ENCODE measurements around the gene UBQLN4. TPM values are rescaled to one million over a fixed set of nuclear protein-coding genes. Genes with fewer than 3 reads are reported as not detected.
A peak's percentile ranks its signal among the peaks of the same experiment; 100 is the strongest.

Gene UBQLN4
- total RNA-seq, 4 donors from 2014 or later = 19.8 to 31.0 (median 26.9) TPM

DNA sequence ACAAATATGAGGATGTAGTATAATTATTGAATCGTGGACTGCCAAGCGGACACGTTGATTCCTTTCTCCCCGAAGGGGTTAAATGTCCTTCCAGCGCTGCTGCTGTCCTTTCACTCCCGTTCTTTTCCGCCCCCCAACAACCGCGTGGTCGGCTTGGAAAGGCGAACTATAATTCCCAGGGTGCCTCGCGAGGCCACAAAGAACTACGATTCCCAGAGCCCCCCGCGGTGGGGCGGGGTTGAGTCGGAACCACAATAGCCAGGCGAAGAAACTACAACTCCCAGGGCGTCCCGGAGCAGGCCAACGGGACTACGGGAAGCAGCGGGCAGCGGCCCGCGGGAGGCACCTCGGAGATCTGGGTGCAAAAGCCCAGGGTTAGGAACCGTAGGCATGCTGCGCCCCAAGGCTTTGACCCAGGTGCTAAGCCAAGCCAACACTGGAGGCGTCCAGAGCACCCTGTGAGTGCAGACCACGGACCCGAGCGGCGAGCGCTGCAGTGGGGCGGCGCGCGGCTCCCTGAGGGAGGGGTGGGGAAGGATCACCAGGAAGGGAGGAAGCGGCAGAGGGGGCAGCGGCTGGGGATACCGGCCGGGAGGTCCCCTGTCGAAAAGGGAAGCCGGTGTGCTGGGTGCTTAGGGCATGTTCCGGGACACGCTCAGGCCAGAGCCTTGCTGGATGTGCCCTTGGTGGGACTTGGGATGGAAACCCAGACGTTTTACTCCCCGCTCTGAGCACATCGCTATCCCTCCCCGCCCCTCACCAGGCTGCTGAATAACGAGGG is 1.1 kb upstream of the UBQLN4 start, which contains the start of gene LAMTOR2:
Gene LAMTOR2, plus strand, starts transcription at position 283 of the 781 bp plus-strand sequence. Its CDS starts 108 bp downstream, at position 391.
- H3K4me3 ChIP-seq (ENCODE audit: low read depth, poor library complexity, severe bottlenecking) = peak within 1 kb of the TSS; percentile 79
- 1% methylated on average over 34 to 48 of the region's 53 CpGs for WGBS, 2 donors
- TF ChIP-seq, protein P1, sequence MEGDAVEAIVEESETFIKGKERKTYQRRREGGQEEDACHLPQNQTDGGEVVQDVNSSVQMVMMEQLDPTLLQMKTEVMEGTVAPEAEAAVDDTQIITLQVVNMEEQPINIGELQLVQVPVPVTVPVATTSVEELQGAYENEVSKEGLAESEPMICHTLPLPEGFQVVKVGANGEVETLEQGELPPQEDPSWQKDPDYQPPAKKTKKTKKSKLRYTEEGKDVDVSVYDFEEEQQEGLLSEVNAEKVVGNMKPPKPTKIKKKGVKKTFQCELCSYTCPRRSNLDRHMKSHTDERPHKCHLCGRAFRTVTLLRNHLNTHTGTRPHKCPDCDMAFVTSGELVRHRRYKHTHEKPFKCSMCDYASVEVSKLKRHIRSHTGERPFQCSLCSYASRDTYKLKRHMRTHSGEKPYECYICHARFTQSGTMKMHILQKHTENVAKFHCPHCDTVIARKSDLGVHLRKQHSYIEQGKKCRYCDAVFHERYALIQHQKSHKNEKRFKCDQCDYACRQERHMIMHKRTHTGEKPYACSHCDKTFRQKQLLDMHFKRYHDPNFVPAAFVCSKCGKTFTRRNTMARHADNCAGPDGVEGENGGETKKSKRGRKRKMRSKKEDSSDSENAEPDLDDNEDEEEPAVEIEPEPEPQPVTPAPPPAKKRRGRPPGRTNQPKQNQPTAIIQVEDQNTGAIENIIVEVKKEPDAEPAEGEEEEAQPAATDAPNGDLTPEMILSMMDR (IDR thresholded peaks at IDR 0.05) = no peak
- no peak for TF ChIP-seq POLR2A (IDR thresholded peaks at IDR 0.05)
- intact Hi-C loops (cut with DNase I; ENCODE audit: low total_unique reads) = no loop called here
- DNase-seq (ENCODE audit: low spot score in 2 of 2) = peak; percentile 98 to 100

DNA sequence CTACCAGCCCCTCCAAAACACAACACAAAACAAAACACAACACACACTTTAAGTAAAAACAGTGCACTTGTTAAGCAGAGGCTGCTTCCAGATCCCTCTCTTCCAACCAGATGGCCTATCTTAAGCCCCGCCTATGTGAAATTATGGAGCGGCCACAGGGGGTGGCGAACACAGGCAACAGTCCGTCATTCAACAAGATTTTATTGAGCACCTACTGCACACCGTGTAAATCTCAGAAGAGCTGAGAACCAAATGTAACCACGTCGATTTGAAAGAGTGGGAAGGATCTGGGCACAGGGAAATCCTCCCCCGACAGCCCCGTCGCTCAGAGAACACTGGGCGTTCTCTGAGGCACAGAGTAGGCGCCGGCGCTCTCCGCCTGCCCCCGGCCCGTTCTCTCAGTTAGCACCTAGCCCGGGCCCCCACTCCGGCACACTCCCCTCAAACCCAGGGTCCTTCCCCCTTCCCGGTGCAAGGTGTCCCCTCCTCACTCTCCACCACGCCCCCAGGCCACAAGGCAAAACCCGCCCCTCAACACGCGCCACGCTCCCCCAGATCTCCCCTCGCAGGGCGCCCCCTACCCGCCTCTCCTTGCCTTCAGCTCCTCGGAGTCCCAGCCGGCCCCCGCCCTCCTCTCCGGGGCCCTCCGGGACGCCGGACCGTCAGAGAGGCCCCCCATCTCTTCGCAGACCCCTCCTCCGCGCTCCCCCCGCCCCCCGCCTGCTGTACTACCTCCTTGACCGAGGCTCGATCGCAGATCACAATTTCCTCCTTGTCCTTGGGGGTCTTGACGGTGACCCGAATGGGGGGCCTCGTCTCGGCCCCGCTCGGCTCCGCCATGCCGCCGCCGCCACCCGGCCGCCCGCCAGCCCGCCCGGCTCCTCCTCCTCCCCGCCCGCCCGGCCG is 483 bp downstream of the UBQLN4 start:
- H3K4me3 ChIP-seq (ENCODE audit: low read depth, poor library complexity, severe bottlenecking) = peak overlapping the region; percentile 62
- peak in 1 of 2 donors; percentile 91 for DNase-seq (ENCODE audit: low spot score in 2 of 2)
- WGBS, 2 donors = 0 to 1% methylated on average over 40 to 44 of the region's 63 CpGs
- TF ChIP-seq, protein P1 (IDR thresholded peaks at IDR 0.05) = no peak
- TF ChIP-seq POLR2A (IDR thresholded peaks at IDR 0.05) = no peak
- intact Hi-C loops (cut with DNase I; ENCODE audit: low total_unique reads) = no loop called here

DNA sequence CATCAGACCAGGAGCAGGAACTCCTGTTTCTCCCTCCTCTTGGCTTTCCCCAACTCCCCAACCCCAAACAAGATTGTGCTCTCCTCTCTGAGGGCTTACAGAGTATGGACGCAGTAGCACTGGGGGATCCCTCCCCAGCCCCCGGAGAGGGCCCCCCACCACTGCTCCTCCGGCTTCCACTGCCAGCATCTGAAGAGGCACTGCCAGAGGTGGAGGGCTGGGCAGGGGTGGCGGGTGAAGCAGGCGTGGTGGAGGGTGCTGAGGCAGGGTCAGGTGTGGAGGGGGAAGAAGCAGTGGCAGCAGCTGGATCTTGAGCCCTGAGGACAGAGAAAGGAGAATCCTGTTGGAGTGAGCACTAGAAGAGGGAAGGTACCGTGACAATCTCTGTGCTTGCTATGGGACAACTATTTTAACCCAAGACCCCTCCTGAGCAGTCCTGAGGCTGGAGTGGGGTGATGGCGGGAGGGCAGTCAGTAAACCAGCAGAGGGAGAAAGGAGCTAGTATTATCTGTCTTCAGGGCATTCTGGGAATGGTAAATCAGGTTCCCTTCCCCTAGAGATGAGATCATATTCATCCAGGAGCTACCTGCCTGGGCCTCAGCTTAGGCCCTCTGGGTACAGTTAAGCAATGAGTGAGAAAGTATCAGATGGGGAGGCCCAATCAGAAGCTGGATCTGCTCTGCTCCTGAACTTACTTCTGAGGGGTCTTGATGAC is 2.4 kb downstream of the UBQLN4 start:
- DNase-seq (ENCODE audit: low spot score in 2 of 2) = no peak
- 87 to 90% methylated on average over 7 of the region's 7 CpGs for WGBS, 2 donors
- intact Hi-C loops (cut with DNase I; ENCODE audit: low total_unique reads) = no loop called here
- H3K4me3 ChIP-seq (ENCODE audit: low read depth, poor library complexity, severe bottlenecking) = no peak overlapping the region
- TF ChIP-seq, protein P1 (IDR thresholded peaks at IDR 0.05) = no peak
- no peak for TF ChIP-seq POLR2A (IDR thresholded peaks at IDR 0.05)

DNA sequence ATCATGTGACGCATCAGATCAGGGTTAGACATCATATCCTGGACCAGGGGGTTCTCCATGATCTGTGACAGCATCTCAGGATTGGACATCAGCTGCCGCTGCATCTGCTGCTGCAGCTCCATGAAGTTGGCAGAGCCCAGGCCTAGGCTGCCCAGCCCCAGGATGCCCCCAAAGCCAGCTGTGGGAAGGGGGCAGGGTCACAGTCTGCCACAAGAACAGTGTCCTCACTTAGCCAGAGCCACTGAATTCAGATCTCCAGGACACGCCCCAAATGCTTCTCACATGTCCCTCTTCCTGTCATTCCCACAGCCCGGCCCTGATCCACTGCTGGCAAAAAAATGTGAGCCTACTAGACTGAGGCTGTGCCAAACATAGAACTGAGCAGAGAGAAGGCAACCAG is 3.2 kb downstream of the UBQLN4 start:
- intact Hi-C loops (cut with DNase I; ENCODE audit: low total_unique reads) = no loop called here
- TF ChIP-seq, protein P1 (IDR thresholded peaks at IDR 0.05) = no peak
- TF ChIP-seq POLR2A (IDR thresholded peaks at IDR 0.05) = no peak
- no peak overlapping the region for H3K4me3 ChIP-seq (ENCODE audit: low read depth, poor library complexity, severe bottlenecking)
- WGBS, 2 donors = 69 to 80% methylated on average over 4 of the region's 4 CpGs
- DNase-seq (ENCODE audit: low spot score in 2 of 2) = no peak

DNA sequence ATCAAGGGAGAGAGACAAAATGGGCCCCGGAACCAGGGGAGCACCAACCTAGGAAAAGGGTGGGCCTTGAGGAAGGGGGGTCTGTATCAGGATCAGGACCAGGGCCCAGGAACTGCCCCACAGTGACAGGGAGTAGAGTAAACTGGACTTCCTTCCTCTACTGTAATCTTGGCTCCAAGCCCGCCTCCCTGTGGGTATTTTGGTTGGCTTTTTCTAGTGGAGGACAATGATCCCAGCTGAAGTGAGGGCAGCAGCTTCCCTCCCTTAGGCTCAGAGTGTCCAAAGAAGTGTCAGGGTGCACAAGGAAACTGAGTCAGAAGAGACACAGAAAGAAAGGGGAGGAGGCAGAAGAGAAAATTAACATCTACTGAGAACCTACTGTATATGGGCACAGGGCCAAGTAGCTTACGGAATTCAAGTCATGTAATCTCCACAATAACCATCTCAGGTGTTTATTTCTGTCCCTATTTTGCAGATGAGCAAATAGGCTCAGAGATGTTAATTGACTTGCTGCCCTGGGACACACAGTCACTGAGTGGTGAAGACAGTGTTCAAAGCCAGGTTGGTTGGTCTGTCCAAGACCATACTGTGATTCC is 4.8 kb downstream of the UBQLN4 start:
- H3K4me3 ChIP-seq (ENCODE audit: low read depth, poor library complexity, severe bottlenecking) = no peak overlapping the region
- TF ChIP-seq, protein P1 (IDR thresholded peaks at IDR 0.05) = no peak
- TF ChIP-seq POLR2A (IDR thresholded peaks at IDR 0.05) = no peak
- no peak for DNase-seq (ENCODE audit: low spot score in 2 of 2)
- WGBS, 2 donors = 88% methylated on average over 3 of the region's 3 CpGs
- intact Hi-C loops (cut with DNase I; ENCODE audit: low total_unique reads) = no loop called here
